HG02973 (cell line): ENCODE measurements around the gene NUDT3.
"Not testable (repeated sequence)": the region's sequence is repeated elsewhere in the genome, so short reads cannot be mapped to it uniquely, and the experiment has no call there.

Experiments
- ATAC-seq: cut with Tn5 transposase; IDR thresholded peaks from one replicate; pipeline ENCODE4 v1.9.1; 2021; ENCODE audit warnings: moderate library complexity; ENCODE audit not compliant: unreplicated experiment

The NUDT3 gene

DNA sequence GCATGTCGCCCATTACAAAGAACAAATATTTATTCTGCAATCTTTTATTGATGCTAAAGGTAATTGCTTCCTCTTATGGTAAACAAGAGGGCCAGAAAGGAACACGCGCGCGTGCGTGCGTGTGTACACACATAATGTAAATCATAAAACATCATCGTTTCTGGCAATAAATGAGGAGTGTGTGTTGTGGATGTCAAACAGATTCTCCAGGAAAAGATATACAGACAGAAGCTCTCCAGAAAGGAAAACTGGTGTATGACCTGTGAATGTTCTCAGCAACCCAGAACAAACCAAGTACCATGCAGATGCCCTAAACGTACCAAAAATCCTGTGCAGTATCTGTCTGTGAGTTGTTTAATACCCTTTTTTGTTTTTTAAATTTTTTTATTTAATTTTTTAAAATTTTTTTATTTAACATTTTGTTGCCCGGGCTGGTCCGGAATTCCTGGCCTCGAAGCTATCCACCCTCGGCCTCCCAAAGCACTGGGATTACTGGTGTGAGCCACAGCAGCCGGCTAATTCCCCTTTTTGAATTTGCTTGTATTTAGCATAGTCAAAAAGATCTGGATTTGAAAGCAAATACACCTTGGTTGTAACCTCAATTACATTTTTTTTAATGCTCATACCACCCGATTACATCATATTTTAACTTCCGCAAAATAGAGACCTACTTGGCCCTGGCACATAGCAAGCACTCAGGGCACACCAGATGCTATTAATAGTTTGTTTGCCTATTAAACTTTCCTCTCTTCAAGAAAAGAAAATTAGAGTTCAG is 909 bp upstream of the NUDT3 start:
- ATAC-seq = no peak

DNA sequence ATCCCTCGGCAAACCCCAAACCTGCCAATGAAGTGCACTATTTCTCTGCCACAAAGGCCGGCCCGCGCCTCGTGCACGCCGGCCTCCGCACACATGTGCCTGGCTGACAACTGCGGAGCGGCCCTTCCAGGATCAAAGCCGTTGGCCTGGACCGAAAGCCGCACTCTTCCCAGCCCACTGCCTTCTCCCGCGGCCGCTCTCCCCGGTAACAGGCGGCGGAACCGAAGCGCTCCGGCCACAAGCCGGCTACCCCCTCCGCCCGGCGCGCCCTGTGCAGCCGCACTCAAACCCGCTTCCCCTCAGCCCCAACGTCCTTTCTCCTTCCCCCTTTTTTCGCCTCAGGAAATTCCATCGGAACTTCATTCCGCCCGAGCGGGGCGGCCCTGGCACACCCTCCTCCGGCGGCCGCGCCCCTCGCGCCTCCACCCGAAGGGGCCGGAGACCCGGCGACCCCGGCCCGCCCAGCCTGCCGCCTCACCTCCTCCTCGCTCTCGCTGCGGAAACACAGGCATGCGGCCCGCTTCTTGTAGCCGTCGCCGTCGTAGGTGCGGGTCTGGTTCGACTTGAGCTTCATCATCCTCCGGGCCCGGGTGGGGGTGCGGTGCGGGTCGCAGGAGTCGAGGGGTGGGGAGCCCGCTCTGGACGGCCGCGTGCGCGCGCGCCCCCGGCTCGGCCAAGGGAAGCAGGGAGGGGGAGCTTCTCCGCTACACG is 528 bp downstream of the NUDT3 start:
- ATAC-seq = peak; percentile 23

DNA sequence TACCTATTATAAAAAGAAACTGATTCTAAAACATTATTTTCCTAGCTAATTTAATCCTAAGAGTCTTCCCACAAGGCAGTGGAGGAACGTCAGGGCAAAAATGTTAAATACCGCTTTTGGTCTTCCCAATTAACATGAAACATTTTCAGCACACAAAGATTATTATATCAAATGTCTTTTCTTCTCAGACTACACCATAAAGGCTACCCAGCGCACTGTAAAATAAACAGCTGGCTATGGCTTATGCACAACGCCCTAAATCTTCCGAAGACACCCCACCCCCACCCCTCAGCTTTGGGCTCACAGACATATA is 1.0 kb downstream of the NUDT3 start:
- ATAC-seq = no peak

DNA sequence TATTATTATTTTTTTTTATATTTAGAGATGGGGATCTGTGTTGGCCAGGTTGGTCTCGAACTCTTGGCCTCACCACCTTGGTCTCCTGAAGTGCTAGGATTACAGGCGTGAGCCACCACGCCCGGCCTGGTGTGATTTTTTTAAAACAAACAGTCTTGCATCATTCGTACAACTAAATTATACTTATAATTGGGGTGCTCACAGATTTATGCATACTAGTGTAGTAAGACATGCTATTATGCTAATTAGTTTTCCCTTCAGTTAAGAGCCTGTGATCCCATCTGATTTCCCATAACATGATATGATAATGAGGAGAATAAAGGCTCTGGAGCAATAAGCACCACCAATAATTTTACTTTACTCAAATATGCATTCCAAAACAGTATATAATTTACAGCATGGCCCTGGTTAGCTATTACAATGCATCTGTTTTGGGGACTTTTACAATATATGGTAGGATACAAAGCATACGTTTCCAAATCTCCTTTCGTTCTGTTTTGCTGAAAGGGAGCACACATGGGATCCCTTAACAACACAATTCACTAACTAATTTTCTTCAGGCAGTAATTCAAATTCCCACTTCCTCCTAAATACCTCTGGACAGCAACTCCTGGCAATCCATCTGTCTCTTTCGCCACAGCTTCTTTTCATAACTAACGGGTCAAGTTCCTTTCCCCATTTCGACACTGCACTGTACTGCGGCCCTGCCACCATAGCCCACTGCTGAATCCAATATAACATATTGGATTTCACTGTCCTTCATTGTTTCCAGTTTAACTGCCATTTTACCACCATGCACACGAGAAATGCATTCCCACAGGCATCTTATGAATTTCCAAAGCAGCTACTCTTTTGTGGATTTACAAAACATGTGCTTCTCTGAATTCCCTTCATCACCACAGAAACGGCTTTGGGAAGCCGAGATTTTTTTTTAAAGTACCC is 1.7 kb downstream of the NUDT3 start:
- no peak for ATAC-seq

DNA sequence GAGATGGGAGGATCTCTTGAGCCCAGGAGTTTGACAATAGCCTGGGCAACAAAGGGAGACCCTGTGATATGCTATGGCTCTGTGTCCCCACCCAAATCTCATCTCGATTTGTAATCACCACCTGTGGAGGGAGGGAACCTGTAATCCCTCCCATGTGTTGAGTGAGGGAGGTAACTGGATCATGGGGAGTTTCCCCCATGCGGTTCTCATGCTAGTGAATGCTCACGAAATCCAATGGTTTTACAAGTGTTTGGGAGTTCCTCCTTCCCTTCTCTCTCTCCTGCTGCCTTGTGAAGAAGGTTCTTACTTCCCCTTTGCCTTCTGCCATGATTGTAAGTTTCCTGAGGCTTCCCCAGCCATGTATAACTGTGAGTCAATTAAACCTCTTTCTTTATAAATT is 3.4 kb downstream of the NUDT3 start:
- no peak for ATAC-seq

DNA sequence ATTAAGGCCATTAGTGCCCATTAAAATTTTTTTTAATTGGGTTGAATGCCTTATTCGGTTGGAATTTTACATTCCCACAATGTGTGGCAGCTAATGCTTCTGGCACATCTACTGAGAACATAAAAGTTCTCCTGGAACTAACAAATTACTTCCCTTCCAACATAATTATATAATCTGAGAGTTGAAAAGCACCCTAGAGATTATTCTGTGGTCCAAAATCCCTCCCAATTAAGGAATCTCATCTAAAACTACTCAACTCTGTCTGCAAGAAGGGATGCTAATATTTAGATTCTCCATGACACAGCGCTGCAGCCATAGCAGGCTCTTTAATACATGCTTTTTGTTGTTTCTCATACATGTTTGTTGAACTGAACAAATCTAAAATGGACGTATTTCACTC is 4.0 kb downstream of the NUDT3 start:
- no peak for ATAC-seq

DNA sequence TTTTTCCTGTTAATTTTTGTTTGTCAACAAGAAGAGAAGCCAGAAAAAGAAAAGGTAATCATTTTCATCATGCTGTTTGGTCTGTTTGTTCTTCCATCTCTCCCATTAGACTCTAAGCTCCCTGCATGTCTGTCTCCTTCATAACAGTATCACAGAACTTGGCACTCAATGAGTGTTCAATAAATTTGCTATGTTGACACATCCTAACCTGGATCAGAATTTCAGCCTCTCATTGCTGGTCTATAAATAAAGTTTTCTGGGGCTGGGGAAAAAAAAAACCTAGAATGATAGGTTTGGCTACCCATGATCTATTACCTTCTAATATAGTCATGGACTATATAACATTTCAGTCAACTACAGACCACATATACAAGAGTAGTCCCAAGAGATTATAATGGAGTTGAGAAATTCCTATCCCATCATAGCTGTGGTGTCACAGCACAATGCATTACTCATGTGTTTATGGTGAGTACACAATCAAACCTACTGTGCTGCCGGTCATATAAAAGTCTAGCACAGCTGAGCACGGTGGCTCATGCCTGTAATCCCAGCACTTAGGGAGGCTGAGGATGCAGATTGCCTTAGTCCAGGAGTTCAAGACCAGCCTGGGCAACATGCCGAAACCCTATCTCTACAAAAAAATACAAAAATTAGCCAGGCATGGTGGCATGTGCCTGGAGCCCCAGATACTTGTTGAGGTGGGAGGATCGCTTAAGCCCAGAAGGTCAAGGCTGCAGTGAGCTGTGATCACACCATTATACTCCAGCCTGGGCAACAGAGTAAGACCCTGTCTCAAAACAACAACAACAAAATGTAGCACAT is 5.9 kb downstream of the NUDT3 start:
- no peak for ATAC-seq

DNA sequence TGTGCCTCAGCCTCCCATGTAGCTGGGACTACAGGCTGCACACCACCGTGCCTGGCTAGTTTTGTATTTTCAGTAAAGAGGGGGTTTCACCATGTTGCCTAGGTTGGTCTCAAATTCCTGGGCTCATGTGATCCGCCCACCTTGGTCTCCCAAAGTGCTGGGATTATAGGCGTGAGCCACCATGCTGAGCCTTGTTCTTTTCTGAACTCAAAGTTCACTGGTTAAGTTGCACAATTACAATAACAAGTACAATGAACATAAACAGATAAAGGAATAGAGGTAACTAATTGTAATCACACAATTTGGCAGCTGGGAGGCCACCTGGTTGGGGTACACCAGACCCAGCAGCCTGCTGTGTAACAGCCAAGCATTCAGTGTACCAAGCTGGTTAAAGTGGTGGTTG is 6.7 kb downstream of the NUDT3 start:
- ATAC-seq = no peak

DNA sequence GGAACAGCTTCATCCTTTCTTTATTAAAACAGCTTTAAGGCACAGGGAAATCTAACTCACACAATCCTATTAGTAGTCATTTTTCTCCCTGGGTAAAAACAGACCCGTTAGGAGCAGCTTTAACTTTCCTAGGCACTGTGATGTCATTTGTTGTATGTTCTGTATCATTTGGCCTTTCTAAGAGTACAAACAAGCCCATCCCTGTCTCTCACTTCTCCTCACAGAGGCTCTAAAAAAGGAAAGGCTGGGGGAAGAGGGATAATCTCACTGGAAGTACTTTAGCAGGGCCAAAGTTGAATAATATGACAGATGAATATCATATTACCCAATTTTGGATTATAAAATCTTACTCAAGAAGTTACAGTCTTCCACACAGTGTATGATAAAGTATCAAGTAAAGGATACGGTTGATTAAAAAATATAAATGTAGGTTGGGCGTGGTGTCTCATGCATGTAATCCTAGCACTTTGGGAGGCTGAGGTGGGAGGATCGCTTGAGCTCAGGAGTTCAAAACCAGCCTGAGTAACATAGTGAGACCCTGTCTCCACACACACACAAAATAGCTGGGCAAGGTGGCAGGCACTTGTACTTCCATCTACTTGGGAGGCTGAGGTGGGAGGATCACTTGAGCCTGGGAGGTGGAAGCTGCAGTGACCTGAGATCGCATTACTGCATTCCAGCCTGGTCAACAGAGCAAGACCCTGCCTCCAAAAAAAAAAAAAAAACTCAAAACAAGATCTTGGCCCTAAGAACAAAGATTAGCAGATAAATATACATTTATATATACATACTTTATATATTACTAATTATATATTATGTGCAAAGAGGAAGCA is 7.9 kb downstream of the NUDT3 start:
- ATAC-seq = no peak

DNA sequence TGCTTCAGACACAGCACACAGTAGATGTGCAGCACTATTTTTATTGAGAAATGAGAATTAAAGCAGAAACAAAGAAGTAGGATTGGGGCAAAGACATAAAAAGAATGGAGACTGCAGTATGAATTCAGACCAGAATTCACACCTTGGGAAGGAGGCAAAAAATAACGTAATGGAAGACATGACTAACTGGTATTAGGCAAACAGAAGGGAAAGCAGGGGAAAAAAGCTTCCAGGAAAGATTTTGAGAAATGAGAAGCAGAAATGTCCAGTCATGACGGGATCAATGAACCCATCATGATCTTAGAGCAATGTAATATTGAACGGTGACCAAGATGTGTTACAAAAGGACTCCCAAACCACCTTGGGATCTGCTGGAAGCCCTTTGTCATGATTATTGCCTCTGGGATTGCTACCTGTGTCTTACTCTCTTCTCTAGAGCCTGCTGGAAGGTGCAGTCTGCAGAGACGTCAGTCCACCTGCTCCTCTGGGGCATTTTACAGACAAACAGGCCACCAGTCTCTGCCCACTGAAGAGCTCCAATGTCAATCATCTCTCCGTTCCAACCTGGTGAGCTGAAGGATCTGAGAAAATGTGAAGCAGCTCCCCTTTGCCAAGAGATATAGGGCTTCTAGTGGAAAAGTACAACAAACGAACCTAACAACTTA is 8.7 kb downstream of the NUDT3 start:
- ATAC-seq = no peak

DNA sequence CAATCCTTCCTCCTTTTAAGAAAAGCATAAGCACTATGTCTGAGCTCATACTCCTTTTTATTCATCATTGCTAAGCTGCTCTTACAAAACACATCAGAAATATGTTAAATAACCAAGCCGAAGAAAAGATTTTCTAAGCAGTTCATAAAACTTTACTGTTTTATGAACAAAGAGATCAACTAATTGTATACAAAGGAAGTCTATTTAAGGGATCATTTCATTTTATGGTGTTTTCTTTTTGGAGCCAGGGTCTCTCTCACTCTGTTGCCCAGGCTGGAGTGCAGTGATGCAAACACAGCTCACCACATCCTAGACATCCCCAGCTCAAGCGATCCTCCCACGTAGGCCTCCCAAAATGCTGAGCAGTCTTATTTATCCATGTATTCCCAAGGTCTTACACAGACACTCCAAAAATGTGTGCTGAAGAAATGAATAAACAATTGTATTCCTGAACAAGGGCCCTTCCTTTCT is 9.3 kb downstream of the NUDT3 start:
- ATAC-seq = no peak

DNA sequence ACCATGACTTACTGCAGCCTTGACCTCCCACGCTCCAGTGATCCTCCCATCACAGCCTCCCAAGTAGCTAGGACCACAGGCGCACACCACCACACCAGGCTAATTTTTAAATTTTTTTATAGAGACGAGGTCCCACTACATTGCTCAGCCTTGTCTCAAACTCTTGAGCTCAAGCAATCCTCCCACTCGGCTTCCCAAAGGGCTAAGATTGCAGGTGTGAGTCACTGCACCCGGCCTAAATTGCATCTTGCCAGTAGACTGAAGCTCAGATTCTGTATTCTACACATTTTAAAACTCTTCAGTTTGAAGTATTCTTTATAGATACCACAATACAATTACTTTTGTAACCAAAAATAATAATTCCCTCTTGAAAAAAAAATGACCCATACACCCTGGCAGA is 11.4 kb downstream of the NUDT3 start:
- ATAC-seq = no peak

DNA sequence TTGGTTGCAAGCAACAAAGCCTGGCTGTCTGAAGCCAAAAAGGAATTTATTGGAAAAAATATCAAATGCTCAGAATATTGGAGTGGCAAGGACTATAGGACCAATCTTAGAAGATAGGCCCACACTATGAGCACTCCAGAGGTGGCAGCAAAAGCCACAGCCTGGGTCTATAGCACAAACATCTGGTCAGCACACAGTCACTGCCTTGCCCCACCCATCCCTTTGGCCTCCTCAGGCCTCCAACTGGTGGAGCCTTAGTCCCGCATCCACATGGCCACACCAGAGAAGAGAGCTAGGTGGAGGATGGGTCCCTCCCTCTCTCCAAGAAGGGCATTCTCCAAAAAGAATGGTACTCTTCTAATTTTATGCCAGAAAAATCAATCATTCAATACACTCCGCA is 14.0 kb downstream of the NUDT3 start:
- ATAC-seq = no peak

DNA sequence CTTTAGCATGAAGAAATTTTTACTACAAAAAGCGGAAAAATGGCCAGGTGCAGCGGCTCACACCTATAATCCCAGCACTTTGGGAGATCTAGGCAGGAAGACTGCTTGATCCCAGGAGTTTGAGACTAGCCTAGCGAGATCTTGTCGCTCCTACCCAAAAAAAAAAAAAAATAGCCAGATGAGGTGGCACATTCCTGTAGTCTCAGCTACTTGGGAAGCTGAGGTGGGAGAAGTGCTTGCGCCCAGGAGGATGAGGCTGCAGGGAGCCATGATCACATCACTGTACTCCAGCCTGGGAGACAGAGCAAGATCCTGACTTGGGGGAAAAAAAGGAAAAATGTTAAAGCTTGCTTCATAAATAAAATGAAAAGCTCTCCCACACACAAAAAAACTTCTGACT is 14.5 kb downstream of the NUDT3 start:
- no peak for ATAC-seq

DNA sequence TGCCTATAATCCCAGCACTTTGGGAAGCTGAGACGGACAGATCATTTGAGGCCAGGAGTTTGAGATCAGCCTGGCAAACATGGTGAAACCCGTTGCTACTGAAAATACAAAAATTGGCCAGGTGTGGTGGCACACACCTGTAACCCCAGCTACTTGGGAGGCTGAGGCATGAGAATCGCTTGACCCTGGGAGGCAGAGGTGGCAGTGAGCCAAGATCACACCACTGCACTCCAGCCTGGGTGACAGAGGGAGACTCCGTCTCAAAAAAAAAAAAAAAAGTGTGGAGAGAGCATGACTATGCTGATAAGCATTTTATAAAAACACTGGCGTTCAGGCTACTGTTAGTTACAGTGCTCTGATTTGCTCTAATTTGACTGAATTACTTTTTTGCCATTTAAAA is 14.9 kb downstream of the NUDT3 start:
- not testable (repeated sequence) for ATAC-seq

DNA sequence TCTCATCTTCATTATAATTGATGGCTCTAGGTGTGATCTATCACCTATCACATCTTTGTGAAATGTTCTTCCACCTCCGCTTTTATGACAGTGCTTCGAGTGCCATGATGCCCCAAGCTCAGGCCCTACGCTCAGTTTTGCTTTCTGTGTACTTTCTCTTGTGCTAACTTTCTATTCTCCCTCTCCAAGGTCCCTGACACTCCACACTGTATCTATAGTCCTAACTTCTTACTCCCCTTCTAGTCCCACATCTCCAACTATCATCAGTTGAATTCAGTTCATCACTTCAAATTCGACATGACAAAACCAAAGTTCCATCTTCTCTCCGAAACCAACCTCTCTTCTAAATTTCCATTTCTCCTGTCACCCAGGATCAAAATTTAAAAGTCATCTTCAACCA is 16.6 kb downstream of the NUDT3 start:
- no peak for ATAC-seq

DNA sequence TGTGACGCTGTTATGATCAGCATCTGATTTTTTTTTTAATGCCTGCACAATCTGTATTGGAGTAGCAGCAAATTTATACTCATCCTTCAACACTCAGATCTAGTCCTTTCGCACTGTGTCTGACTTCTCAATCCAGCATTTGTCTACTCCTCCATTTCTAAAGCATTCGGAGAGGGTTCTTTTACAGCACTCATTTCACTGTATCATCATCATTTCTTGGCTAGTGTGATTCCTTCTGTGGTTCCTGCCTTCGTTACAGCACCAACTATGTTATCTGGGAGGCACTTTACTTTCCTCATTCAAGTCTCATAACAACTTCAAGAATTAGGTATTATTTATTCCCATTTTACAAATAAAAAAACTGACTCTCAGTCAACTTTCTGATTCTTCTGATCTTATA is 18.0 kb downstream of the NUDT3 start:
- ATAC-seq = no peak

DNA sequence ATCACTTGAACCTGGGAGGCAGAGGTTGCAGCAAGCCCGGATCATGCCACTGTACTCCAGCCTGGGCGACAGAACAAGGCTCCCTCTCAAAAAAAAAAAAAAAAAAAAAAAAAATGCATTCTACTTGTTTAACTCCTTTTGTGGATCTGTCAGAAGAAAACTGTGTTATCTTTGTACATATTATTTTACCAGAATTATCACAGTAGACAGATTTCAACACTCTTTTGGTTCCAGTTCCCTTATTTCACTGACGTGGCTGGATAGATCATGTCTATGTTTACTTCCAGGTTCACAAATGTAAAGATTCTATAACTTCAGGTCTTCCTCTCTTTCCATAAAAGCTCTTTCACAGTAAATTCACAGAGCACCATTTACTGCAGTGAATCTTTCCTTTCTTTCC is 18.4 kb downstream of the NUDT3 start:
- ATAC-seq = no peak

DNA sequence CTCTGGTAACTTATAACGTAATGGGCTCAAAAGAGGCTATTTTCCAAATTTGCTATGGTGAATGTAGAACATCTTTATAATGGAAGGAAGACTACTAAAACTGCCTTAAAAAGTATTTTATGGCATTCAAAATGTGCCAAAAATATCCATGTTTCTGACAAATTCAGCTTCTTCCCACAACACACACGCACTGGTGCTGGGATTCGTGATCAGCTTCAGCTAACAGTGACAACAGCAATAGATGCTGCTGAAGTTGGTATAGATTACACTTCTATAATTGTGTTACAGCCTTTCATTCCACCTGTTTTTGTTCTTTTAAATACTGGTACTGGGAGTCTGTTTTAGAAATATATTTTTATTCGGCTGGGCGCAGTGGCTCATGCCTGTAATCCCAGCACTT is 19.0 kb downstream of the NUDT3 start:
- no peak for ATAC-seq
